ENCODE results near the gene CENPU. TPM values are rescaled to one million over a fixed set of nuclear protein-coding genes. Genes with fewer than 3 reads are reported as not detected.
A peak's percentile ranks its signal among the peaks of the same experiment; 100 is the strongest.

Gene CENPU
- total and polyA plus RNA-seq, 2 of the 8 experiments (the other 6 are each of a cell fraction or from before 2014, with no cell fraction given): 32.1 to 122 TPM

DNA sequence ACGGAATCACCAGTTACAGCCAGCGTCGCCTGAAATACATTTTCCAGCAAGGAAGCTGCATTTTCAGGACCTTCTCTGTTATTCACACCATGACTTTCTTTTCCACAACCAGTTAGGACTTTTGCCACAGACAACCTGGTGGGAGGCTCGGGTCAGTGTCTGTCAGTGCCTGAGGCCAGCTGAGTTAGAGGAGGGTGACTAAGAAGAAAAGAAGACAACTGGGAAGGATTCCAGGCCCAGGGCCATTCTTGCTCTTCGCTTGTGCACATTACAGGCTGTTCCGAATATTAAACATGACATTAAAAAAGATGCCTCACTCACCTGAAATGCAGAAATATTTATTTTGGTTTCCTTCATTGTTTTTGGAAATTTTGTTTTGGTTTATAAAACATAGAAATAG lies 21.4 kb upstream of the CENPU start:
- H3K4me3 ChIP-seq (ENCODE audit: extremely low read depth in 1 of 4, insufficient read depth in 2 of 4, low read depth in 3 of 4, low read length in 4 of 4): no peak overlapping the region
- no peak overlapping the region for H3K4ac ChIP-seq (replicated peaks; ENCODE audit: insufficient read length, low read depth, low read length)
- TF ChIP-seq SP2 (IDR thresholded peaks at IDR 0.05; ENCODE audit: low read length) (no peak), GTF2F1 (IDR thresholded peaks at IDR 0.05; ENCODE audit: borderline replicate concordance, low read depth, low read length) (no peak)
- H3K18ac ChIP-seq (ENCODE audit: extremely low read depth, low read length): no peak overlapping the region
- H4K20me1 ChIP-seq (replicated peaks in 1 of 2; ENCODE audit: control insufficient read depth in 1 of 2, insufficient read depth in 2 of 2, low read length in 2 of 2): no peaks in the 10 kb centered on the region
- no peak overlapping the region for H3K14ac ChIP-seq (ENCODE audit: insufficient read length)
- H2BK20ac ChIP-seq (ENCODE audit: low read length): no peak overlapping the region
- 89% methylated on average over 6 of the region's 6 CpGs; no CpG with 5 or more reads in 1 of the 2 experiments for WGBS, 2 experiments (ENCODE audit: extremely low coverage in 1 of 2, insufficient coverage in 1 of 2, insufficient read length in 1 of 2, insufficient replicate concordance in 2 of 2, low coverage in 1 of 2, low lambda C conversion rate in 2 of 2, missing lambda C conversion rate in 1 of 2)
- H4K5ac ChIP-seq (ENCODE audit: insufficient read length, low read depth, low read length): no peak overlapping the region
- no peaks in the 10 kb centered on the region for H3K36me3 ChIP-seq (ENCODE audit: control insufficient read depth in 2 of 4, insufficient read depth in 4 of 4, low read length in 3 of 4)
- H2BK120ac ChIP-seq (replicated peaks; ENCODE audit: low read depth, low read length): no peak overlapping the region
- H2AFZ ChIP-seq (ENCODE audit: low read length): no peak overlapping the region
- no peak overlapping the region for H3K23ac ChIP-seq (ENCODE audit: insufficient read length)
- FAIRE-seq (no peak), DNase-seq (ENCODE audit: low read depth in 1 of 2, low spot score in 2 of 2) (no peak)
- H3K56ac ChIP-seq (replicated peaks; ENCODE audit: insufficient read length, low read depth, low read length): no peak overlapping the region
- no peaks in the 10 kb centered on the region for H3K23me2 ChIP-seq (ENCODE audit: low read depth, low read length)
- no peak overlapping the region for H2AK5ac ChIP-seq (ENCODE audit: low read depth, low read length)
- H2BK5ac ChIP-seq (ENCODE audit: low read depth, low read length): no peak overlapping the region
- H2BK15ac ChIP-seq (ENCODE audit: low read length): no peak overlapping the region
- no peak overlapping the region; the same call in 1 of the 2 replicates for H4K8ac ChIP-seq (ENCODE audit: extremely low read depth, insufficient read depth, low read length)
- H3K27me3 ChIP-seq (replicated peaks in 1 of 4; ENCODE audit: control insufficient read depth in 3 of 4, extremely low read depth in 1 of 4, insufficient read depth in 3 of 4, low read length in 3 of 4): peaks cover 0 to 1% (median 0%) of the 10 kb centered on the region in 4 experiments; a peak in 3 of 7 replicates
- no peak overlapping the region for H4K91ac ChIP-seq (replicated peaks; ENCODE audit: insufficient read length, low read length)
- H3K79me1 ChIP-seq (ENCODE audit: low read depth, low read length): no peaks in the 10 kb centered on the region
- ChIA-PET CTCF (ENCODE audit: partially characterized antibody) (no interaction called here), POLR2A (ENCODE audit: partially characterized antibody) (interaction anchor here (1.1 kb wide), 1 partner anchor 9 kb away, joined by 3 read pairs; no protein-coding TSS in a partner anchor)
- H3K9me3 ChIP-seq (ENCODE audit: insufficient read depth in 2 of 2, low read depth in 1 of 2, low read length in 1 of 2): no peaks in the 10 kb centered on the region
- no peak overlapping the region for H2BK12ac ChIP-seq (ENCODE audit: low read depth, low read length)
- H3K9ac ChIP-seq (replicated peaks in 1 of 4; ENCODE audit: extremely low read depth in 1 of 4, low read depth in 3 of 4, low read length in 3 of 4): peak overlapping the region in 1 of 4 experiments; percentile 34; a peak in 1 of 7 replicates
- no peak overlapping the region for H3K27ac ChIP-seq (ENCODE audit: low read depth, low read length)
- no peak overlapping the region for H3K4me2 ChIP-seq (ENCODE audit: insufficient read depth in 1 of 2, low read depth in 2 of 2, low read length in 2 of 2)
- peaks cover 0 to 4% (median 0%) of the 10 kb centered on the region in 4 experiments; a peak in 2 of 7 replicates for H3K4me1 ChIP-seq (replicated peaks in 1 of 4; ENCODE audit: control insufficient read depth in 3 of 4, insufficient read depth in 4 of 4, low read length in 3 of 4)
- H3K79me2 ChIP-seq (ENCODE audit: control insufficient read depth in 1 of 2, insufficient read depth in 2 of 2, low read length in 2 of 2): no peaks in the 10 kb centered on the region

All from H1 (cell line).